NB4 (cell line): ENCODE data around the gene TNK2.

Experiments used
- MYC ChIP-seq: IDR thresholded peaks from 2 replicates; pipeline ENCODE4 v1.6.1; 2011; ENCODE audit warnings: low read depth, low read length
- POLR2A ChIP-seq: IDR thresholded peaks from 2 replicates; pipeline ENCODE4 v1.6.1; 2011; ENCODE audit warnings: mild to moderate bottlenecking; ENCODE audit not compliant: insufficient read length; ENCODE audit errors: extremely low read depth
- TF ChIP-seq, protein P1 (sequence below): IDR thresholded peaks from one replicate; pipeline ENCODE4 v1.5.1; 2012; ENCODE audit warnings: low read depth, low read length

DNA sequence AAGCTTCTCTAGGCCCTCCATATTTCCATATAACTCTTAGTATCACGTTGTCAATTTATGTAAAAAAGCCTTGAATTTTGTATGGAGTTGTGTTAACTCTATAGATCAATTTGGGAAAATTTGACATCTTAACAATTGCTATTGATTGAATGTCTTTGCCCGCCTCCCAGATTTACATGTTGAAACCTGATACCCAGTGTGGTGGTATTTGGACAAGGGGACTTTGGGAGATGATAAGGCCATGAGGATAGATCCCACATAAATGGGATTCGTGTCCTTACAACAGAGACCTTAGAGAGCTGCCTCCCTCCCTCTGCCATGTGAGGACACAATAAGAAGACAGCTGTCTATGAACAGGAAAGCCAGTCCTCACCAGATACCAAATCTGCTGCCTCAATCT lies 21.1 kb upstream of the TNK2 start:
- TF ChIP-seq, protein P1, sequence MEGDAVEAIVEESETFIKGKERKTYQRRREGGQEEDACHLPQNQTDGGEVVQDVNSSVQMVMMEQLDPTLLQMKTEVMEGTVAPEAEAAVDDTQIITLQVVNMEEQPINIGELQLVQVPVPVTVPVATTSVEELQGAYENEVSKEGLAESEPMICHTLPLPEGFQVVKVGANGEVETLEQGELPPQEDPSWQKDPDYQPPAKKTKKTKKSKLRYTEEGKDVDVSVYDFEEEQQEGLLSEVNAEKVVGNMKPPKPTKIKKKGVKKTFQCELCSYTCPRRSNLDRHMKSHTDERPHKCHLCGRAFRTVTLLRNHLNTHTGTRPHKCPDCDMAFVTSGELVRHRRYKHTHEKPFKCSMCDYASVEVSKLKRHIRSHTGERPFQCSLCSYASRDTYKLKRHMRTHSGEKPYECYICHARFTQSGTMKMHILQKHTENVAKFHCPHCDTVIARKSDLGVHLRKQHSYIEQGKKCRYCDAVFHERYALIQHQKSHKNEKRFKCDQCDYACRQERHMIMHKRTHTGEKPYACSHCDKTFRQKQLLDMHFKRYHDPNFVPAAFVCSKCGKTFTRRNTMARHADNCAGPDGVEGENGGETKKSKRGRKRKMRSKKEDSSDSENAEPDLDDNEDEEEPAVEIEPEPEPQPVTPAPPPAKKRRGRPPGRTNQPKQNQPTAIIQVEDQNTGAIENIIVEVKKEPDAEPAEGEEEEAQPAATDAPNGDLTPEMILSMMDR = no peak
- no peak for TF ChIP-seq POLR2A
- no peak for TF ChIP-seq MYC
